ENCODE data around the gene PPP1R15B. TPM values are rescaled to one million over a fixed set of nuclear protein-coding genes. Genes with fewer than 3 reads are reported as not detected.
A peak's percentile ranks its signal among the peaks of the same experiment; 100 is the strongest.

The PPP1R15B gene
- total and polyA plus RNA-seq, 12 donors: 6.8 to 58.9 (median 41.8) TPM

GRCh38 chr1:204445860-204446412 lies 34.3 kb upstream of the PPP1R15B start:
- H3K9me3 ChIP-seq (replicated peaks in 1 of 3): no peaks in the 10 kb centered on the region
- peaks cover 0 to 32% of the 10 kb centered on the region in 2 donors for H3K36me3 ChIP-seq (replicated peaks in 1 of 2)
- intact Hi-C loops (cut with DNase I): loop anchor here (2.0 to 5.0 kb wide), 2 partner anchors 46 to 55 kb away; partner anchors contain the start of gene PIK3C2B (in 1 of the 2)
- H3K4me3 ChIP-seq: no peak overlapping the region
- 54 to 60% (median 55%) methylated on average over 10 to 11 of the region's 11 CpGs for WGBS, 4 donors
- no peak overlapping the region for H3K27ac ChIP-seq
- DNase-seq: peak in 3 of 7 donors; percentile 36 to 76 (median 52)
- H3K27me3 ChIP-seq: no peaks in the 10 kb centered on the region
- TF ChIP-seq POLR2A (IDR thresholded peaks at IDR 0.05) (no peak), CTCF (IDR thresholded peaks at IDR 0.05) (peak in 2 of 6 experiments; percentile 14 to 37)
- H3K4me1 ChIP-seq (replicated peaks in 1 of 2): peaks cover 0 to 15% of the 10 kb centered on the region in 2 donors

GRCh38 chr1:204443871-204444581 lies 32.4 kb upstream of the PPP1R15B start:
- Histone ChIP-seq H3K27me3 (no peaks in the 10 kb centered on the region), H3K36me3 (replicated peaks in 1 of 2) (peaks cover 0 to 33% of the 10 kb centered on the region in 2 donors), H3K4me3 (no peak overlapping the region), H3K4me1 (replicated peaks in 1 of 2) (peaks cover 0 to 20% of the 10 kb centered on the region in 2 donors), H3K27ac (peak overlapping the region in 2 of 5 donors; percentile 58 to 75), H3K9me3 (replicated peaks in 1 of 3) (no peaks in the 10 kb centered on the region)
- no peak for DNase-seq
- intact Hi-C loops (cut with DNase I): no loop called here
- 70 to 90% (median 74%) methylated on average over 10 to 11 of the region's 11 CpGs for WGBS, 4 donors
- TF ChIP-seq POLR2A (IDR thresholded peaks at IDR 0.05): no peak
- no peak for TF ChIP-seq CTCF (IDR thresholded peaks at IDR 0.05)

- H3K4me1 ChIP-seq (replicated peaks in 1 of 2): peaks cover 0 to 27% of the 10 kb centered on the region in 2 donors
- H3K4me3 ChIP-seq: no peak overlapping the region
- no peak for TF ChIP-seq CTCF (IDR thresholded peaks at IDR 0.05)
- TF ChIP-seq POLR2A (IDR thresholded peaks at IDR 0.05): no peak
- intact Hi-C loops (cut with DNase I): no loop called here
- no peaks in the 10 kb centered on the region for H3K27me3 ChIP-seq
- H3K9me3 ChIP-seq (replicated peaks in 1 of 3): no peaks in the 10 kb centered on the region
- H3K27ac ChIP-seq: peak overlapping the region in 2 of 5 donors; percentile 58 to 75
- no peak for DNase-seq
- WGBS, 4 donors: 65 to 82% (median 69%) methylated on average over 7 to 8 of the region's 8 CpGs
- H3K36me3 ChIP-seq (replicated peaks in 1 of 2): peaks cover 0 to 37% of the 10 kb centered on the region in 2 donors
Observed at GRCh38 chr1:204443260-204443619, 31.6 kb upstream of the PPP1R15B start.

- peak overlapping the region in 2 of 5 donors; percentile 58 to 75 for H3K27ac ChIP-seq
- peaks cover 0 to 27% of the 10 kb centered on the region in 2 donors for H3K4me1 ChIP-seq (replicated peaks in 1 of 2)
- intact Hi-C loops (cut with DNase I): no loop called here
- H3K36me3 ChIP-seq (replicated peaks in 1 of 2): peaks cover 0 to 40% of the 10 kb centered on the region in 2 donors
- H3K9me3 ChIP-seq (replicated peaks in 1 of 3): no peaks in the 10 kb centered on the region
- no peak overlapping the region for H3K4me3 ChIP-seq
- DNase-seq: no peak
- H3K27me3 ChIP-seq: no peaks in the 10 kb centered on the region
- 71 to 80% (median 76%) methylated on average over 11 to 13 of the region's 13 CpGs for WGBS, 4 donors
- TF ChIP-seq CTCF (IDR thresholded peaks at IDR 0.05) (no peak), POLR2A (IDR thresholded peaks at IDR 0.05) (no peak)
Observed at GRCh38 chr1:204442376-204443259, 31.0 kb upstream of the PPP1R15B start.
